ENCODE measurements around the gene STIM1.

STIM1 gene

DNA sequence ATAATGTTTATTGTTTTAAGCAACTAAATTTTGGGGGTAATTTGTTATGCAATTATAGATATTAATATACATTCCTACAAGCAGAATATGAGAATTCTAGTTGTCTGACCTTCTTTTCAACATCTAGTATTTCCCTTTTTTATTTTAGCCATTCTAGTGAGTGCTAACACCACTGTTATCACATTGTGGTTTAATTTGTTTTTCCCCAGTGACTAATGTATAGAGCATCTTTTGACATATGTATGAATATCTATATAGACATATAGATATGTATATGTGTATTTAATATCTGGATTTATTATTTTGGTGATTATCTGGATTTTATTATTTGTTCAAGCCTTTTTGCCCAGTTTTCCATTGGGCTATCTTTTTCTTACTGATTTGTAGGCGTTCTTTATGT, 66.6 kb downstream of the STIM1 start:
- no peak for DNase-seq

DNA sequence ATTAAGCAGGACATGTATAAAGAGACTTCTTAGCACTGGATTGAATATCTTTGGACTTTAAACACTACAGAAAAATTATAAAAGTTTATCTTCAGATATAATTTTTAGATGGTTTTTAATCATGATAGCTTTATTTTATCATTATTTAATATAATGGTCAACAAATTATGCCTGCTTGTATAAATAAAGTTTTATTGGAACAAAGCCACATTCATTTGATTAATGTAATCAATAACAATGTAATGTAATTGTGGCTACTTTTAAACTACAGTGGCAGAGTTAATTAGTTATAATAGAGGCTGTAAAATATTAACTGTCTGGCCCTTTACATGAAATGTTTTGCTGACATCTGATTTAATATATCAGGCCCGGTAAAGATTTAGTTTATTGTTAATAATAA, 70.0 kb downstream of the STIM1 start:
- DNase-seq, result no peak

DNA sequence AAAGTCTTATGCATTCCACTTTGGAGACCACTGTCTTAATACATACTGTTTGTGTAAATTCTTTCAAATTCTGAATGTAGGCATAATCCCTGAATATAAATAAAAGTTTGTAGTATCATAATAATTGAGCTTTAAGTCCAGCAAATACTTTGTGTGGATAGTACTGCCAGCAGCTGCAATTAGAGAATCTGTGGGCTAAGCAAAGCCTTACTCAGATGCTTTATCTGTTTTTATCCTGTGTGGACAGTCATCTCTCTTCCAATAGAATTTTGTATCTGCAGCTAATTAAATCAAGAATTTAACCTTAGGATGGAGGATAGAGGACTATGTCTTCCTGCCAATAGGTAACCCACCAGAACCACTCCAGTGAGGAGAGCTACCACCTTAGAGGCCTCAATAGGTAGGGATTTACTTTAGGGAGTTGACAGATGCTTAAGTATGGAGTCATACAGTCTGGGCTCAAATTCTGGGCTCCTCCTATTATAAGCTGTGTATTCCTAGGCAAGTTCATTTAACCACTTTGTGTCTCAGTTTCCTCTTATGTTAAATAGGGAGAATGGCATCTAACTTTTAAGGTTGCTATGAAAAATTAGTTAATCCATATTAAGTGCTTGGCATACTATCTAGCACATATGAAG, 71.1 kb downstream of the STIM1 start:
- no peak for DNase-seq

- no peak for DNase-seq
These were observed 71.8 kb downstream of the STIM1 start for GRCh38 chr11:3927129-3927796.

DNA sequence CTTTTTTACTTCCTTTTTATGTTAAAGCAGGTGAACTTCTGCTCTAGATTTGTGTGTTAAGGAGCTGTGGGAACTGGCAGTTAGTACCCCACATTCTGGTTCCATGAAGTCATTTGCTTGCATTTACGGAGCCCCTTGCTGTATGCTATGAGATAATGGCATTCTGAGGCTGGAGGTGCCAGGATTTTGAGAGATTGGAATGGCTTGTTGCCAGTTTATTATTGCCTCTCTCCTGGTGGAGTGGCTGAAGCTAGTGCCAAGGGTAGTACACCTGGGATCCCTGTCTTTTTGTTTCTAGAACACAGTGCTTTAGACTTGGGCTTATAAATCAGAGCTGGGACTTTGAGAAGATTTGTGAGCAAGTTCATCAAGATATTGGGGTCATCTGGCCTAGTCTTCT, 73.8 kb downstream of the STIM1 start:
- DNase-seq, result no peak

DNA sequence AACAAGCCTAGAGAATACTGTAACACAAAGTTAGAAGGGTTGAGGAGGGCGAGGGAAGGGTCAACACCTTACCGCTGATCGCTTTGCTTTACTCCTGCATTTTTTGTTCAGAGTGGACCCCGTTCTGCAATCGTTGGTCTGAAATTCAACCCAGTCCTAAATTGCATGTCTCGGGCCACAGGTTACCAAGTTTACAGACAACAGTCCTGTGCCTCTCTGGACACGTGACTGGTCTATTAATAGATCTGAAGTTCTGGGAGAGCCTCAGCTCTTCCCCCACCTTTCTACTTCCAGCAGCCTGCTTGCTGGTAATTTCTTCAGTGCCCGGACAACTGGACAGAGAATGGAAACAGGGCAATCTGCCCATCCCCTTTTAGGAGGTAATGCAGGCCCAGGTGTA, 74.2 kb downstream of the STIM1 start:
- no peak for DNase-seq

GRCh38 chr11:3932698-3933097, 77.2 kb downstream of the STIM1 start:
- no peak for DNase-seq

- no peak for DNase-seq
These were observed 77.7 kb downstream of the STIM1 start for GRCh38 chr11:3933165-3933628.

GRCh38 chr11:3934658-3935057, 79.2 kb downstream of the STIM1 start:
- DNase-seq, result no peak

- no peak for DNase-seq
These were observed 81.1 kb downstream of the STIM1 start for GRCh38 chr11:3936517-3936916.

GRCh38 chr11:3939211-3939610, 83.7 kb downstream of the STIM1 start:
- DNase-seq, result no peak

DNA sequence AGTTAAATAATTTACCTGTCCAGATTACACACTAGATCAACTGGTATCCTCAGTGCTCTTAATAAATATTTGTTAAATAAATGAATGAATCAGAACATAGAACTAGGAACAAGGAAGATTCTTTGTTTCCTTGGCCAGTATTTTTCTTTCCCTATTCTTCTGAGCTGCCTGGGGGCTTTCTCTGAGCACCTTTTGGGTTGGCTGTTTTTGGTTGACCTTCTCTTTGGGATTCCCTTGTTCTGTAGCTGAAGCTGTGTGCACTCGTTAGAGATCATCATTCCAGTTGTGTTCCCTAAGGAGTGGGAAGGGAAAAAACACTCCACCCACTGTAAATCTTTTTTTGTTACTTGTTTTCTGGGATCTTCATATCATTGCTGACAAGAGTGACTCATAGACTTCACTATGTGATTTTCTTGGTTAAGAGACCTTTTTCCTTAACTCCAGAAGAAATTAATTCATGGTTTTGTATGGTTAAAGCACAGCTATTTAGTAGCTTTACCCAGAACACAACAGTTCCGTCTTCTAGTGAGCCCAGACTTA, 84.3 kb downstream of the STIM1 start:
- DNase-seq, result no peak

- DNase-seq, result no peak
These were observed 86.9 kb downstream of the STIM1 start for GRCh38 chr11:3942160-3942955.

GRCh38 chr11:3942956-3943497, 87.6 kb downstream of the STIM1 start:
- no peak for DNase-seq

GRCh38 chr11:3944198-3944597, 88.7 kb downstream of the STIM1 start:
- no peak for DNase-seq

GRCh38 chr11:3946455-3947017, 91.1 kb downstream of the STIM1 start:
- DNase-seq, result no peak

DNA sequence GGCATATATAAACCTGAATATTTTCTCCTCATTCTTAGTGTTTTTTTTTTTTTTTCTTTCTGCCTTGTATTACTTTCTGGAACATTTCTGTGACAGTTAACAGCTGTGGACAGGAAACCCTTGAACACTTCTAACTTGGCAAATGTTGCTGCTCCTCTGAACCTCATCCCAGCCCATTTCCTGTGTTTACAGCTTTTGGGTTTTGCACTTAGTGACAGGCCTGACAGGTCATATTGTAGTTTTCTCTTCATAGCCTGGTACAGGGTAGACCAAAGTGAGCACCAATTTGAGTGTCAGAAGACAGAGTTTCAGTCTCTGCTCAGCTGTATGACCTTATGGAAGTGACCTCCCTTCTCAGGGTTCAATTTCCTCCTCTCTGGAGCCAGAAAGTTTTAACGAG, 91.6 kb downstream of the STIM1 start:
- peak in 1 of 2 experiments; percentile 37 for DNase-seq

GRCh38 chr11:3949125-3949524, 93.7 kb downstream of the STIM1 start:
- peak in 1 of 2 experiments; percentile 11 for DNase-seq

DNA sequence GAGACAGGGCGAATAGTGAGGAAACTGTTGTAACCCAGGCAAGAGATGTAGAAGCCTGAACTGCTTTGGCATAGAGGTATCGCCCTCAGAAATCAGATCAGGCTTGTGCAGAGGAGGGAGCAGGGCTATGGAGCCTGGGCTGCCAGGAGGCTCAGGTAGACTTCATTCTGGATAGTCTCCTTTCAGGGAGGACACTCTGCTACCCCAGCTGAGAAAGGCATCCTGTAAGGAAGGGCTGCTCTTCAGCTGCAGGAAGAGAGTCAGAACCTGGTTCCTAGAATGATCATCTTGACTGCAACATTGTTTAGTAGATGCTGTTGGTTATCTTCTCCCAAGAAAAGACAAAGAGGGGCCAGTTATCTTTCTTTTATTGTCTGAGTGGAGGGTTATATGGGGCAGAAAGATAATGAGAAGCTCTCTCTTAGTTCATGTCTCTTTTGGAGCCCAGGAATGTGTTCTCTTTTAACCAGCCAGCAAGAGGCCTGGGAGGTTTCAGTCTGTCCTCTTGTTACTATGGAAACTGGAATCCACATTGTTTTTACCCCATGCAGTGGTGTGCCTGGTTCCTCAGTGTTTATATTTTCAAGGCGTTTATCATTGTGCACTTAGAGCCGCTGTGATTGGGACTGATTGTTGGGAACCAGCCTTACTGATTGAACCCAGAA, 95.7 kb downstream of the STIM1 start:
- DNase-seq, result no peak

DNA sequence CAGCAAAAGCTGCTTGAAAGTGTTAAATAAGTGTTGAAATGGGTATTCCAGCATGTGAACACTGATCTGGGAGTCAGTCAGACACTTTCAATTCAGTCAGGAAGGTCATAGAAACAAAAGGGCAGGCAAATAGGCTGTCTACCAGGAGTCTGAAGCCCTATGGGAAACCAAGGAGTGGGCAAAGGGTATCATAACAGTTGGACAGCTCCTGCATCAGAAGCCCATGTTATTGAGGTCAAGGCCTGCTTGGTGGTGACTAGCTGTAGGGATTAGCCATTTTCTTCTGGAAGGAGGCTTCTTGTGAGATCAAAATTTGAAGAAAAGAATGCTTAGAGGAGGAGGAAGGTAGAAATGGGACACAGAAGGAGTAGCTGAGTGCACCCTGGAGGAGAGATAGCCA, 97.3 kb downstream of the STIM1 start:
- DNase-seq, result no peak

- no peak for DNase-seq
These were observed 97.9 kb downstream of the STIM1 start for GRCh38 chr11:3953327-3953726.
